Hippocampal formation (tissue), 2 donors: ENCODE measurements around the gene HOMER2.
"Not testable (repeated sequence)": the region's sequence is repeated elsewhere in the genome, so short reads cannot be mapped to it uniquely, and the experiment has no call there.

Experiments used
- DNase-seq, 2 donors: peaks; one replicate each; lab custom pipeline; 2025; lab: John Stamatoyannopoulos, UW

The HOMER2 gene

DNA sequence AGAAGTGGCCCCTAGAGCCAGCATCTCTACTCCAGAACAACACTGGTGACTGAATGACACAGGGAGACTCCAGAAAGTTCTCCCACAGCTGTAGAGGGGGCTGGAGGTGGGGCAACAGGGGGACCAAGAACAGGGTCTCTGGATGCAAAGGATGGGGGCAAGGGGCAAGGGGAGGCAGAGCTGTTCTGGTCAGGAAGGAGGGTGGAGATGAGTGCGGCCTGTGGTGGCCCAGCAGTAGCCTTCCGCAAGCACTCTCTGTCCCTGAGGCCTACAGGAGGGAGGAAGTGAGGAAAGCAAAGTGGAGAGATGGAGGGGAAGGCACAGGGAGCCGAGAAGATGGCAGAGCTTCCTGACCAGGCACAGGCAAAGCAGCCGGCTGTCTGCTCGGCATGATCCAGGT, 56.5 kb downstream of the HOMER2 start:
- DNase-seq, result no peak

DNA sequence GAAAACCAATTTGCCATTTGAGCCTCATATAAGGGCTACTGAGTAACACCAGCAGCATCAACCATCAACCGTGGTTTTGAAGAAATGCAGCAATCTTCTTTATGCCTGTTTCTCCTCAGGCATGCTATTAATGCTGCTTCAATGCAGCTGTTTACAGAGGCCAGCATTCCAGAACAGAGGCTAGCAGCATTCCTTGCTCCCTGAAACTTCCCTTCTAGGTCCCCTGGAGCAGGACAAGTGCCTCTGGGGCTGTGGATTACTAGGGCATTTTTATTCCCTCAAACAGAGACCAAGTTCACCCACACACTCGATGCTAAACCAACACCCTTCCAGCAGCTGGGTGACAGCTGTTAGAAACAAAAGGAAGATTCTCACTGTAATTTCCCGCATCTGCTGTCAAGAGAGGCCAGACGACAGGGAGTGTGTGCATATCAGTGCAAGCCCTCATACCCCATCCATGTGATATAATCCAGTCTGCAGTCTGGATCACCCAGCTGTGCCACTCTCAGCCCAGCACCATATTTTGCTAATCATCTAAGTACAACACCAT, 57.5 kb downstream of the HOMER2 start:
- DNase-seq, result no peak

DNA sequence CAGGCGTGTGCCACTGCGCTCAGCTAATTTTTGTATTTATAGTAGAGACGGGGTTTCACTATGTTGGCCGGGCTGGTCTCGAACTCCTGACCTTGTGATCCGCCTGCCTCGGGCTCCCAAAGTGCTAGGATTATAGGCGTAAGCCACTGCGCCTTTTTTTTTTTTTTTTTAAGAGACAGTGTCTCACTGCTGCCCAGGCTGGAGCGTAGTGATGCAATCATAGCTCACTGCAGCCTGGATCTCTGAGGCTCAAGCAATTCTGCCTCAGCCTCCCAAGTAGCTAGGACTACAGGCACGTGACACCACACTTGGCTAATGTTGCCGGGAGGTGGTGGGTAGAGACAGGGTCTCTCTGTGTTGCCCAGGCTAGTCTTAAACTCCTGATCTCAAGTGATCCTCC, 59.0 kb downstream of the HOMER2 start:
- DNase-seq, result not testable (repeated sequence)

GRCh38 chr15:82892573-82892972, 59.9 kb downstream of the HOMER2 start:
- DNase-seq, result no peak

- DNase-seq, result no peak
Observed at GRCh38 chr15:82890995-82891390, 61.5 kb downstream of the HOMER2 start.

DNA sequence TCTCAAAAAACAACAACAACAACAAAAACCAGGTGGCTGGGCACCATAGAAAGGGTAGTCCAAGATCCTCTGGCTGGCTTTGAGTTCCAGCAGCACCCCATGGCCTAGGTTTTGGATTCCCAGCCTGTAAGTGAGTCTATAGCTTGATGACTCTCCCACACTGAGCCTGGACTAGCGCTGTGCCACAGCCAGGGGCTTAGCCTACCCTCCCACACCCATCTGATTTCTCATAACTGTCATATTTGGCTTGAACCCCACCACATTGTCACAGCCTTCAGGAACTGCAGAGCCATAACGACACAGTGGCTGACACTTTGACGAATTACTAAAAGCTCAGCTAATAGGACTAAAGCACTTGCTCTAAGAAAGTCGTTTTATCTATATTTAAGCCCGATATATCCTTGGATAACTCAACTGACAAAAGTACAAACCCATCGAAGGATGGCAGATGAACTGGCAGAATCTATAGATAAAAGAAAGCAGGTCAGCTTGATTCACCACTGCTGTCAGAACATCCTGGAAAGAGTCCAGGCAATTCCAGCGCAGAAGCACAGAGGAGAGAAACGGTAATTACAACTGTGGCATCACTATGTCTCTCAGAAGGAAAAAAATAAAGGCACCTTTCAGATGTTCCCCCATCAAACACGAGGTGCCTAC, 62.1 kb downstream of the HOMER2 start:
- DNase-seq, result no peak

- DNase-seq, result no peak
Observed at GRCh38 chr15:82882273-82882928, 70.1 kb downstream of the HOMER2 start.

GRCh38 chr15:82881747-82882146, 70.8 kb downstream of the HOMER2 start:
- DNase-seq, result no peak

DNA sequence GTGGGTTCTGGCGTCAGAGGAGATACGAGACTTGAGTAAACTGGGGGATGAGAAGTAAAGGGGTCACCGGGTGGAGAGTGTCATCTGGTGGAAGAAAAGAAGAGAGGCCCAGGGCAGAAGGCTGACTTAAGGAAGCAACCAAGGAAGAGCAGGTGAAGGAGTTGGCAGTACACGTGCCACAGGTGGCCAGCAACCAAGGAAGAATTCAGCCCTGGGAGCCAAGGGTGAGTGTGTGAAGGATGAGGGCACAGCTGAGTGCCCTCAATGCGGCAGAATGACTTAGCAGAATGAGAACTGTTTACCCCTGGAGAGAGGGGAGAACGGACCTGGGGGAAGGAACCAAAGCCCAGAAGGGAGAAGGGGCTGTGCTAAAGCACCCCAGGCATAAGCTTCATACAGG, 71.8 kb downstream of the HOMER2 start:
- no peak for DNase-seq

- DNase-seq, result no peak
Observed at GRCh38 chr15:82878325-82878724, 74.2 kb downstream of the HOMER2 start.

- DNase-seq, result no peak
Observed at GRCh38 chr15:82877825-82878224, 74.7 kb downstream of the HOMER2 start.

DNA sequence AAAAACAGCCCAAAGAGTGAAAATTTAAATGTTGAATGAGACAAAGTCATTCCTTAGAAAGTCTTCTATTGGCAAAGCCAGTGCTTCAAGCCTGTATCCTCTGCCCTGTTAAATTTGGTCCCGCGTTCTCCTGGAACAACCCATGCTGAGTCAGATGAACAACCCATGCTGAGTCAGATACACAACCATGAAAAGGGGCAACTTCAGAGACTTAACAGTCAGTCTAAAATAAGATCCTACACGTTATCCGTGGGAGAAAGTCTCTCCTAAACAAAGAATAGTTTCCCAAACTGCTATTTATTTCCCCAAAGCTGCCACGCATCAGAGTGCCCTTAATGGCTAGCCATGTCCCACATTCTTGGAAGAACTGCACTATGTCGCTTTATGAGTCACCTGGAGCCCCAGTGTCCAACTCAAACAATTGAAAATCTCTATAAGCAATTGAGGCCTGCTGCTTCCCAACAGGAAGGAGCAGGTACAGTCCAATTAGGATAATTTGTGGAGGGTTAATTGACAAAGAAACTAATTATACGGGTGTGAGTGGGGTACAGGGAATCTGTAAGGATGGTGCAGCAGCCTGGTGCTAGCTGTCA, 77.0 kb downstream of the HOMER2 start:
- DNase-seq, result no peak

- DNase-seq, result no peak
Observed at GRCh38 chr15:82874961-82875360, 77.6 kb downstream of the HOMER2 start.

GRCh38 chr15:82874267-82874666, 78.3 kb downstream of the HOMER2 start:
- DNase-seq, result no peak

DNA sequence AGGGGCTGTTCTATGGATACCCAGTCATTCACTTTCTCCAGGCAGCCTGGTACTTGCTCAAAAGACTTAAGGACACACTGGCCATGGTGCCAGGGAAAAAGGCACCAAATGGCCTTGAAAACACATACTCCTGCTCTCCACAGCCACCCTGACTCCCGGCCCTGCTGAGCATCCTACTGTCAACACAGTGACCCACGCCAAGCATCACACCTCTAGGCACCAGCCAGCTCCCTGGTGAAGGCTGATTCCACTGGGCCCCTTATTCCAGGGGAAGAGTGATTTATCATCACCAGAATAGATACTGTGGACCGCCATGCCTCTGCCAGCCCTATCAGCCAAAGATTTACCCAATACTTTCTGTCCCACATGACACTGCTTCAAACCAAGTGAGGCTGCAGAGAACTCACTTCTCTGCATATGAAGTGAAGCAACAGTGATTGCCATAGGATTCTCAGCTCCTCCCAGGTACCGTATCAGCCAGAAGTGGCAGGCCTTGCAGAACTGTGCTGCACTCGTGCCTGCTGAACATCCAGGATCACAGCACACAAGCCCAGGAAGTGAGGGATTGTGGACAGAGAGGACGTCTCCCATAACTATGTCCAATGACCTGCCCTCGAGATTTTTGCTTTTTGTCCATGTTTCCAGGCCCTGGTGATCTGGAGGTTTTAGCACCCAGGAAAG, 79.4 kb downstream of the HOMER2 start:
- no peak for DNase-seq

- no peak for DNase-seq
Observed at GRCh38 chr15:82871832-82872484, 80.6 kb downstream of the HOMER2 start.

DNA sequence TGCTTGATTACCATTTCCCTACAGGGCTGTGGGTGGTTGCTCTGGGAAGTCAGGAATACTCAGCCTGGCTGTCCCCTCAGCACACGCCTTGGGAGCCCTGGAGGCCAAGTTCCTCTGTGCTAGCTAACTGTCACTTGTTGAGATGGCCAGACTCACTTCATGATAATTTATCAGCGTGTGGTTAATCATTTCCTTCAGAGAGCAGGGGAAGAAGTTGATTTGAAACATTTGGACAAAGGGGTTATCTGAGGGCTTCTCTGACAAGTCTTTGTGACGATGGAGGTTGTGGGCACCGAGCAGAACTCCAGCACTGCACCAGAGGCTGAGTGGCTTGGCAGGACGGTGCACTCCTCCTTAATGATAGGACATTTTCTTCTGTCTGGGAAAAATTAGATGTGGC, 81.2 kb downstream of the HOMER2 start:
- no peak for DNase-seq

- no peak for DNase-seq
Observed at GRCh38 chr15:82870727-82871320, 81.7 kb downstream of the HOMER2 start.

DNA sequence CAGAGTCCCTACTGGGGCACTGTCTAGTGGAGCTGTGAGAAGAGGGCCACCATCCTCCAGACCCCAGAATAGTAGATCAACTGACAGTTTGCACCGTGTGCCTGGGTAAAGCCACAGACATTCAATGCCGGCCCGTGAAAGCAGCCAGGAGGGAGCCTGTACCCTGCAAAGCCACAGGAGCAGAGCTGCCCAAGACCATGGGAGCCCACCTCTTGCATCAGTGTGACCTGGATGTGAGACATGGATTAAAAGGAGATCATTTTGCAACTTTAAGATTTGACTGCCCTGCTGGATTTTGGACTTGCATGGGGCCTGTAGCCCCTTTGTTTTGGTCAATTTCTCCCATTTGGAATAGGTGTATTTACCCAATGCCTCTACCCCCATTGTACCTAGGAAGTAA, 86.5 kb downstream of the HOMER2 start:
- DNase-seq, result not testable (repeated sequence)

GRCh38 chr15:82865581-82865980, 86.9 kb downstream of the HOMER2 start:
- DNase-seq, result not testable (repeated sequence)

GRCh38 chr15:82864967-82865366, 87.6 kb downstream of the HOMER2 start:
- DNase-seq, result no peak

GRCh38 chr15:82862886-82863285, 89.6 kb downstream of the HOMER2 start:
- no peak for DNase-seq
